Stimulated activated CD4-positive, alpha-beta T cell treated with anti-CD3 and anti-CD28 coated beads, Interleukin-1b, Interleukin-23, amount 100 ng/mL, for 24 hours (primary cell): ENCODE results near the gene CCDC85C.
A peak's percentile ranks its signal among the peaks of the same experiment; 100 is the strongest.

Source experiments
- DNase-seq, 4 experiments: peaks; one replicate each; pipeline ENCODE4 v3.0.0-alpha.2; 2020; ENCODE audit warnings: low read depth in 4 of 4, low spot score in 1 of 4

CCDC85C gene

DNA sequence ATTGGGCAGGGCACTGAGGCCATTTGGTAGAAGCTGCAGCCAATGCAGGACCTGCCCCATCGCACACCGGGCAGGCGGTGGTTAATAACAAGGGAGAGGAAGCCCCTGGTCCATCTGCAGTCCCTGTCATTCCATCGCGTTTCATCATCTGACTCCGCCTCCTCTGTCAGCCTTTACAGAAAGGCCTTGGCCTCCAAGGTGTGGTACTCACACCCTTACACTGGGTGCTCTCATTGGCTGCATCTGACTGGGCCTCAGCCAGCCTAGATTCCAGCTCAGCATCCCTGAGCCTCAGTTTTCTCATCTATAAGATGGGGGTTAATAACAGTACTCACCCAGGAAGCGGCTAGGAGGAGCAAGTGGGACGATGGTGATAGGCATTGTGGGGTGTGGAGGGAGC lies 26.2 kb upstream of the CCDC85C start:
- no peak for DNase-seq

DNA sequence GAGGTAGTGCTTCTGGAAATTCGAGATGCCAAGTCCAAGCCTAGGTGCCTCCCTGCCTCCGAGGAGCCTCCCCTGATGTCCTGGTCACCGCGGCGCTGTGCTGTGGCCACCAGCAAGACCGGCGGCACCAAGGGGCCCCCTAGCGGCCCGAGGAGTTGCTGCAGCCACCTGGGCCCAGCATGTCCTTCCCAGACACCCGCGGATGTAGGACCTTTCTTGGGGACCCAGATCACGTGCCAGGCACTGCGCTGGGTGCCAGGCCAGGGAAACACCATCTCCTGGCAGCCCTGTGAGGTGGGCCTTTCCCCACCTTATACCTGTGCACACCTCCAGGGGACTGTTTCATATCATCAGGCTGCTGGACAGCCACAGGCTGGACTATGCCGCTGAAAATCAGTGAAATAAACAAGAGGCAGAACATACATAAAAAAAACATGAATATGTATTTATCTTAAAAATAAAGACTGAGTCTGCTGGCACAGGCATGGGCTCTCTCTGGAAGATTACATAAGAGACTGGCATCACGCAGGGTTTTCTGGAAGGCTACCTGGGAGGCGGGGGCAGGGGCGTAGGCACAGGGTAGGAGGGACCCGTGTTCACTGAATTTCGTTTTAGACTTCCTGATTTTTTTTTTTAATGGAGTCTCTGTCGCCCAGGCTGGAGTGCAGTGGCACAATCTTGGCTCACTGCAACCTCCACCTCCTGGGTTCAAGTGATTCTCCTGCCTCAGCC lies 25.0 kb upstream of the CCDC85C start:
- peak in 3 of 4 experiments; percentile 32 to 54 (median 40) for DNase-seq

DNA sequence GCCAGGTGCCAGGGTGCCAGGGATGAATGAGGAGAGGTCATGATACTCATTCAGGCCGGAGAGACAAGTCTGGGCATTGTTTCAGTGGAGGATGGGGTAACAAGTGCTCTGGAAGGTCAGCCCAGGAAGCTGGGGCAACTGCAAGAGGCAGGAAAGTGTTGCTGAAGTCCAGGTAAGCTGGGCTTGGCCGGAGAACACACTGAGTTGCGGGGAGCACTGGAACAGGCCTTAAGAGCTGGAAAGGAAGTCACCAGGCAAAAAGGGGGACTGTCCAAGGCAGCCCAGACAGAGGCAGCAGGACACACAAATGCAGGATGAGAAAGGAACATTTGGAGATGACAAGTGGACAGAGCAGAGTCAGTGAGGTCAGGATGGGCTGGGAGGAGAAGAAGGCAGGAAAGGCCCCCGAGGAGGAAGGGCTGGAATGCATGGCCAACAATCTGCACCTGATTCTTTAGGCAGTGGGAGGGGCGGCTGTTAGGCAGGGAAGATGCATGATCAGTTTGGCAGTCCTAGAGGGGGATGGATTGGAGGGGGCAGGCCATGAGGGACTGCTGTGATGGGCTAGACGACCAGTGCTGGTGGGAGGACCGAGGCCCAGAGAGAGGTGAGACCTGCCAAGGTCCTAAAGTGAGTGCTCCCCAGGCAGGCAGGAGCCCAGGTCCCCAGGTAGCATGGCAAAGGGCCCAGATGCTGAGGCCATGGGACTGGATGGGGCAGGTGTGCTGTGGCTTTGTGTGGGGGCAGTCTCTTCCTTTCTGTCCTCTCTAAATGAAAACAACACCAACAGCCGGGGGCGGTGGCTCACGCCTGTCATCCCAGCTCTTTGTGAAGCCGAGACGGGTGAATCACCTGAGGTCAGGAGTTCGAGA lies 23.7 kb upstream of the CCDC85C start:
- no peak for DNase-seq

DNA sequence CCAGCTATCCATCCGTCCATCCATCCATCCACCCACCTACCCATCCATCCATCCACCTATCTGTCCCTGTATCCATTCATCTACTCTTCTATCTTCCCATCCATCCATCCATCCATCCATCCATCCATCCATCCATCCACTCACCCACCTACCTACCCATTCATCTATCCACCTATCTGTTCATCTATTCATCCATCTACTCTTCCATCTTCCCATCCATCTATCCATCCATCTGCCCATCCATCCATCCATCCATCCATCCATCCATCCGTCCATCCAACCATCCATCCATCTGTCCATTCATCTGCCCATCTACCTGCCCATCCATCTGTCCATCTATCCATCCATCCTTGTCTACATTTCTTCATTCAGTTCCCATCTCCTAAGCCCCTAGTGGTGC lies 23.1 kb upstream of the CCDC85C start:
- DNase-seq, result no peak

DNA sequence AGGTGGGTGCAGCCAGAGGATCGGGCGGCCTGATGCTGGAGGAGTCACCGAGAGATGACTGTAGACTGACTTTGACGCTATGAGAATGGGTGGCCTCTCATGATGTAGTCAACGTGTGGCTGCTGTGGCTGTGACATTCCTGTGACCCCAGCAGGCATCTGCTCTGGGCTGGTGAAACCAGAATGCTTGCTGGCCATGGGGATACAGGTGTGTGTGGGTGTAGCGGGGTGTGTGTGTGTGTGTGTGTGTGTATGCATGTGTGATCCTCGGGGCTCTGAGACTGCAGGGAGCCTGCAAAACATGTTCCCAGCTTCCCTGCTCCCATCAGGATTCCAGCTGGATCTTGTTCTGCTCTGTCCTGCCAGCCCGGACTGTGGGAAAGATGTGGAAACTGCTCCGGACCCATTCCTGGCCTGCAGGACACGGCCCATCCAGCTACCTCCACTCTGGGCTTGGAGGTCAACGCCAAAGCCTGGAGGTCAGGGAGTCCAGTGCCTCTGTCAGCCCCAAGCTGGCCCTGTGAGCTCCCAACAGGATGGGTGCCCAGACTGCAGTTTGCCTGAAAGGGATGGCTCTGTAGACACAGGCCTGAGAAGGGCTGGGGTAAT lies 22.1 kb upstream of the CCDC85C start:
- no peak for DNase-seq

GRCh38 chr14:99625476-99625875 lies 21.5 kb upstream of the CCDC85C start:
- no peak for DNase-seq

- DNase-seq, result no peak
These were observed 21.0 kb upstream of the CCDC85C start for GRCh38 chr14:99624971-99625370.

- DNase-seq, result no peak
These were observed 20.0 kb upstream of the CCDC85C start for GRCh38 chr14:99624024-99624423.

DNA sequence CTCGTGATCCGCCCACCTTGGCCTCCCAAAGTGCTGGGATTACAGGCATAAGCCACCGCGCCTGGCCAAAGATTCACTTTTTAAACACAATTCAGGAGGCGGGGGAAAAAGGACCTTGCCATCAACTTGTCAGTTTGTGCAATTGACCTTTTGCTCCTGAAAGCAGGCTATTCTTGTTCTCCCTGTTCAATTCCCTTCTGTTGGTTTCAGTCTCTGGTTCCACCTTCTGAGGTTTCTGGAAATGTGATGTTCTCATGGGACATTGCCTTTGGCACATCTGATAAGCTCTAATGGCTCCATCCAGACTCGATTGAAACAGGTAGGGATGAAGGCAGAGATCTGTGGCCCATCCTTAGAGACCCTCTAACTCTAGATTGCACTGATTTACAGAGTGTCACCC lies 17.9 kb upstream of the CCDC85C start:
- DNase-seq, result no peak

DNA sequence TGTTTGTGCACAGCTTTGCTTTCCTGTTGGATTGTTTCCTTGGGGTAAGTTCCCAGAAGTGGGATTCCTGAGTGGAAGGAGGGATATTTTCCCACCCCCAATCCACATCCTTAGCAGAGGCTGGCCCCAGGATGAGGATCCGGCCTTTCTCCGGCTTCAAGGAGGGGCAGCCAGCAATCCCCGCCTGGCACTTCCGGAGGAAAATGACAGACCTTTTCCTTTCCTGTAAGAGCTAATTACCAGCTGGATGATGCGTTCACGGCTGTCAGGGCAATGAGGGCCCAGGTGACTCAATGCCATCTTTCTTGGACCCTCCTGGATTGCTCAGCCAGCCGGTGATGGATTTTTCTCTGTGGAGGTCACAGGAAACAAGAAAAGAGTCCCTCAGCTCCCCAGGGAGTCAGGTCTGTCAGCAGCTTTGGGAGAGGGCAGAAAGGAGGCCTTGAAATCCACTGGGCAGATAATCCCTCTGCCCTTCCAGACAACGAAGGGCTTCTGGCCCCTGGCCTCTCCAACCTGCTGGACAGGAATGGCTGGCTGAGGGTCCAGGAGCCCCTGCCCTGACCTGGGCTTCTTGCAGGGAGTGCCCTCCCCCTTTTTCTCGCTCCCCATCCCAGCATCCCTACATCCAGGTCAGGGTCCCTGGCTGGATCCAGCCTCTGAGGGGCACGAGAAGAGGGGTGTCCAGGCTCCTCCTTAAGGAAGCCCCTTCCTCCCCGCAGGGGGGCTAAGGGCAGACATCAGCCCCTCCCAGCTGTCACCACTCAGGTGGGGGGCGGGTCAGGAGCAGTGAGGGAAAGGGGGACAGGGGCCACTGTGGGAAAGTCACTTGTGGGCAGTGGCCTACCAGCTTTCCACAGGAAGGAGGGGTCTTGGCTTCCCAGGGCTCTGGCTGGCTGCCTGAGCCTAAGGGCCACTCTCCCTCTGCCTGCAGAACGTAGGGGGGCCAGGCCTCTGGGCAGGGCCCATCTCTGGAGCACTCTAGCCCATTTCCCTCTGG lies 16.1 kb upstream of the CCDC85C start:
- DNase-seq, result no peak

DNA sequence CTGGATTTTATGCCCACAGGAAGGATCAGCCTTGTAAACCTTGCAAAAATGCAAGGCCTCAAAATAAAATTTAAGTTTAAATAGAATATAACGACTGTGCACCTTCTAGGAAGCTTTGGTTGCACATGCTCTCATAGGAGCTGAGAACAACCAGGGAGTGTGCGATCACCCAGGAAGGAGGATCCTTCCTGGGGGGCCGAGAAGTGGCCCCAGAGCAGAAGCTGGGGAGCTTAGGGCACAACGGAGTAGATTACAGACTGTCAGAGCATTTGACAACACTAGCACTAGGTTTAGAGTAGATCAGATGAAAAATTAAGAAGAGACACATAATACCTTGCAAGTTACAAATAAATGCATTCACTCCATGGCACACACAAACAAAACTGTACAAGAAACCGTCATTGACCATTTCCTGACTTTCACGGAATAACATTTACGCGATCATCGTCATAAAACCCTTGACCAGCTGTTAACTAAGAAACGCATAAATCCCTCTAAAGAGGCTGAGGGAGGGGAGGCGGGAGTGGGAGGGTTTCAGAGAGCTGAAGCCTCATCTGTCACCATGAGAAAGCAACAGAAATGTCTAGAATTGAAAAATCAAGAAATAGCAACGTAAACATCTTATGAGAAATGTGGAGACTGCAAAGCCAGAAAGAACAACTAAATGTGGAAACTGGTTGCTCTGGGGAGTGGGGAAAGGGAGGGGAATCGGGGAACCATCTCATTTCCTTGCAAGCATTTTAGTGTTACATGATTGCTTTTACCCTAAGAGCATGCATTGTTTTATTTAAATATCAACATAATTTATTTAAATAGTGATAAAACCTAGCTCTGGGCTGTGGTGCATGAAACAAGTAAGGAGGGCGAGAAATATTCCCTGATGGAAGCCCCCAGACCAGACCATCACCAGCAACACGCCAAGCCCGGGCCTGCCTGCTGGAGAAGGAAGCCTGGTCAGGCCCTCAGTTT lies 13.1 kb upstream of the CCDC85C start:
- DNase-seq, result no peak

GRCh38 chr14:99615497-99616157 lies 11.6 kb upstream of the CCDC85C start:
- no peak for DNase-seq

GRCh38 chr14:99612738-99613330 lies 8.8 kb upstream of the CCDC85C start:
- no peak for DNase-seq

- no peak for DNase-seq
These were observed 8.2 kb upstream of the CCDC85C start for GRCh38 chr14:99612071-99612737.

DNA sequence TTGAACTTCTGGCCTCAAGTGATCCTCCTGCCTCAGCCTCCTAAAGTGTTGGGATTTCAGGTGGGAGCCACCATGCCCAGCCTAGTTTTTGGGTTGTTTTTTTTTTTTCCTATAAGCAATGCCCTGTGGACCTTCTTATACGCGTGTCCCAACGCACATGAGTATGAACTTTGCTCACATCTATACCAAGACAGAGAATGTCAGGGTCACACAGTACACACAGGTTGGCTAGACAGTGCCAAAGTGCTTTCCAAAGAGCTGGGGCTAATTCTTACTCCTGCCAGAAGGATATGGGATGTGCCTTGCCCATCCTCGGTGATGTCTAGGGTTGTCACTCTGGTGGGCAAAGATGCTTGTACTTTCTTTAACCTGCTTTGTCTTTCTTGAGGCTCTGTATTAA lies 7.6 kb upstream of the CCDC85C start:
- DNase-seq, result no peak

DNA sequence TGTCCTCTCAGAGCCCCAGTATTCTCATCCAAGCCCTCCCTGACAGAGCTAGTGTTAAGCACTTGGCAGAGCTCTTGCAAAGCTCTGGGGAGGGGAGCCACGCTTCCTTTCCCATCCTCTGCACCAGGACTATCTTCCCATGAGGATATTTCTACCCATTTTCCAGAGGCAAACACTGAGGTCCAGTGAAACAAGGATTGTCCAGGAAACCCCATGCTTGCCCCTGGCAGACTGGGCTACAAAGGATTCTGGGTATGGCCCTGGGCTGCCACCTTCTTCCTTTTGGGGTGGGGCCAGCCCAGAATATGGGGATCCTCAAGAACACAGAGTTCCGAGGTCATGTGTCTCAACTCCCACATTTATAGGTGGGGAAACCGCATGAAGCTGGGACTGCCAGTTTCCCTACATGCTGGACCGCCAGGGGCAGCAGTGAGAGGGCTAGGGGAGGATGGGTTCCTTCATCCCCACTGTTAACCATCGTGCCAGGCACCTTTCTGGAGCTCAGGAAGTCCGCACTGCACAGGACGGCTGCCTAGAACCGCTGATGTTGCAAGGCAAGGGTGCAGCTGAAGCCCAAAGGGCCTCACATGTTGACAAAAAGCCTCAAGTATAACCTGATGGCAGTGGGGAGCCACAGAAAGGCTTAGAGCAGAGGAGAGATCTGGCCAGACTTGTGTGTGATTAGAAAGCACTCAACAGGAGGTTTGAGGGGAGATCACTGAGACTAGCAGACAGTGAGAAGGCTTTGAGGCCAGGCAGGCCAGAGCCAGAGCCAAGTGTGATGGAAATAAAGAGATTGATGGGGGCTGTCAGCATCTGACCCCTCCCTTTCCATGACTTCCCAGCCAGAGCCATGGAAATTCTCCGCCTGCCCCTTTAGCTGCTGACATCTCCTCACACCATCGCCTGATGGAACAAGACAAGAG lies 5.5 kb upstream of the CCDC85C start:
- no peak for DNase-seq

GRCh38 chr14:99608591-99608990 lies 4.6 kb upstream of the CCDC85C start:
- no peak for DNase-seq
